GM18909 (cell line): ENCODE data around the gene CASP4.

ENCODE experiments used
- ATAC-seq: cut with Tn5 transposase; IDR thresholded peaks from one replicate; pipeline ENCODE4 v1.9.1; 2021; ENCODE audit warnings: mild to moderate bottlenecking; ENCODE audit not compliant: unreplicated experiment, poor library complexity

Gene CASP4

GRCh38 chr11:104897891-104898684 is 70.3 kb downstream of the CASP4 start, which contains the start of gene CASP12:
Gene CASP12 (minus strand): TSS chr11:104898460.
- ATAC-seq, result peak; percentile 81

GRCh38 chr11:104895634-104896033 is 72.7 kb downstream of the CASP4 start:
- no peak for ATAC-seq

- ATAC-seq, result no peak
Observed at GRCh38 chr11:104893876-104894275, 74.5 kb downstream of the CASP4 start.
